Liver (tissue), 9 donors: ENCODE results near the gene SYCE3. TPM values are rescaled to one million over a fixed set of nuclear protein-coding genes. Genes with fewer than 3 reads are reported as not detected.

ENCODE experiments used
- DNase-seq: peaks from one replicate; pipeline ENCODE4 v3.0.0-alpha.2; 2017; ENCODE audit warnings: low spot score
- H3K27ac ChIP-seq, 2 donors: one replicate each; pipeline ENCODE4 v1.7.0; 2013; ENCODE audit warnings: inconsistent platforms in 2 of 2, low read length in 2 of 2, control low read depth in 1 of 2, low read depth in 1 of 2, mild to moderate bottlenecking in 1 of 2
- H3K27me3 ChIP-seq, 4 donors: one replicate each; pipeline versions ENCODE4 v1.6.1 to v1.7.0; 2013; ENCODE audit warnings: low read length in 3 of 4, inconsistent platforms in 1 of 4, mild to moderate bottlenecking in 1 of 4, moderate library complexity in 1 of 4; ENCODE audit not compliant: control insufficient read depth in 4 of 4, insufficient read depth in 4 of 4
- H3K36me3 ChIP-seq, 4 donors: one replicate each; pipeline versions ENCODE4 v1.6.1 to v1.7.0; 2013; ENCODE audit warnings: low read length in 3 of 4, mild to moderate bottlenecking in 3 of 4, low read depth in 1 of 4, moderate library complexity in 1 of 4; ENCODE audit not compliant: control insufficient read depth in 4 of 4, insufficient read depth in 3 of 4
- H3K4me1 ChIP-seq, 4 donors: one replicate each; pipeline versions ENCODE4 v1.6.1 to v1.7.0; 2013; ENCODE audit warnings: low read length in 3 of 4, mild to moderate bottlenecking in 3 of 4, moderate library complexity in 1 of 4; ENCODE audit not compliant: control insufficient read depth in 4 of 4, insufficient read depth in 4 of 4
- H3K4me3 ChIP-seq, 3 donors: one replicate each; pipeline versions ENCODE4 v1.6.1 to v1.7.0; 2013; ENCODE audit warnings: low read length in 3 of 3, control low read depth in 1 of 3, low read depth in 1 of 3, mild to moderate bottlenecking in 1 of 3
- H3K9ac ChIP-seq, 2 donors: one replicate each; pipeline ENCODE4 v1.7.0; 2013; ENCODE audit warnings: low read length in 2 of 2, mild to moderate bottlenecking in 2 of 2, moderate library complexity in 2 of 2, control low read depth in 1 of 2, low read depth in 1 of 2
- H3K9me3 ChIP-seq, 4 donors: one replicate each; pipeline versions ENCODE4 v1.6.1 to v1.7.0; 2013; ENCODE audit warnings: low read length in 3 of 4; ENCODE audit not compliant: control insufficient read depth in 4 of 4
- ATF3 ChIP-seq: IDR thresholded peaks from 2 replicates; pipeline ENCODE4 v1.6.1; 2016; ENCODE audit warnings: antibody characterized with exemption
- CTCF ChIP-seq: fragments of 150-350 bp; IDR thresholded peaks from 2 replicates; pipeline ENCODE4 v1.5.1; 2017; ENCODE audit warnings: improper control_type of control experiment, low read depth, low read length; ENCODE audit not compliant: missing input control
- EGR1 ChIP-seq, 2 donors: IDR thresholded peaks; 2 replicates each; pipeline ENCODE4 v1.6.1; 2016 to 2018; ENCODE audit warnings: antibody characterized with exemption in 2 of 2, low read depth in 2 of 2
- FOXA2 ChIP-seq: IDR thresholded peaks from 2 replicates; pipeline ENCODE4 v1.6.1; 2016; ENCODE audit warnings: antibody characterized with exemption
- HNF4A ChIP-seq, 2 donors: conservative IDR thresholded peaks; 2 replicates each; pipeline ENCODE4 v1.6.1; 2016; ENCODE audit warnings: antibody characterized with exemption in 2 of 2, mild to moderate bottlenecking in 2 of 2
- HNF4G ChIP-seq: IDR thresholded peaks from 2 replicates; pipeline ENCODE4 v1.6.1; 2016; ENCODE audit warnings: antibody characterized with exemption
- JUND ChIP-seq, 2 donors: IDR thresholded peaks; 2 replicates each; pipeline ENCODE4 v1.6.1; 2016; ENCODE audit warnings: antibody characterized with exemption in 2 of 2
- MAX ChIP-seq: IDR thresholded peaks from 2 replicates; pipeline ENCODE4 v1.6.1; 2016; ENCODE audit warnings: antibody characterized with exemption
- NR2F2 ChIP-seq: IDR thresholded peaks from 2 replicates; pipeline ENCODE4 v1.6.1; 2016; ENCODE audit warnings: antibody characterized with exemption
- RAD21 ChIP-seq, 2 donors: IDR thresholded peaks; 2 replicates each; pipeline ENCODE4 v1.6.1; 2016; ENCODE audit warnings: antibody characterized with exemption in 2 of 2, mild to moderate bottlenecking in 2 of 2
- RXRA ChIP-seq, 2 donors: IDR thresholded peaks; 2 replicates each; pipeline ENCODE4 v1.6.1; 2017 to 2018; ENCODE audit warnings: antibody characterized with exemption in 2 of 2, mild to moderate bottlenecking in 1 of 2
- SP1 ChIP-seq: IDR thresholded peaks from 2 replicates; pipeline ENCODE4 v1.6.1; 2018; ENCODE audit warnings: antibody characterized with exemption, mild to moderate bottlenecking
- TAF1 ChIP-seq: conservative IDR thresholded peaks from 2 replicates; pipeline ENCODE4 v1.6.1; 2016; ENCODE audit warnings: antibody characterized with exemption, mild to moderate bottlenecking
- ZBTB33 ChIP-seq: IDR thresholded peaks from 2 replicates; pipeline ENCODE4 v1.6.1; 2016; ENCODE audit warnings: antibody characterized with exemption
- WGBS: extraction: QIAGEN DNeasy Blood & Tissue Kit; methylation state at CpG from one replicate; pipeline ENCODE4 v1.1.7; 2013; 5-methylcytosine and 5-hydroxymethylcytosine counted together
- polyA plus RNA-seq, 2 donors: library from polyadenylated mRNA; stranded (reverse) in 1 of 2; unstranded in 1 of 2; fragments of 200-250 nt in 1 of 2; fragments of >200 nt in 1 of 2; fragmentation: Nextera tagmentation in 1 of 2; extraction: Ambion mirVana in 1 of 2; gene quantifications; one replicate each; pipeline versions ENCODE4 v1.2.1 to v1.2.3, GENCODE V29; 2013 to 2015
- total RNA-seq, 2 donors: library from RNA; depleted of rRNA; stranded (reverse); fragments of >200 nt; gene quantifications; one replicate each; pipeline ENCODE4 v1.2.3, GENCODE V29; 2014
- donor health status: healthy.
- donor health status: healthy.
- donor health status: healthy.
- donor health status: healthy.
- donor health status: healthy.

SYCE3 gene
- total and polyA plus RNA-seq, 4 donors = 0.45 to 2.2 TPM; not detected in 2

- H3K9me3 ChIP-seq = no peaks in the 10 kb centered on the region
- WGBS = 78% methylated on average over 23 of the region's 23 CpGs
- no peak overlapping the region for H3K9ac ChIP-seq
- no peak overlapping the region for H3K27ac ChIP-seq
- H3K27me3 ChIP-seq = peaks cover 0 to 10% (median 3%) of the 10 kb centered on the region in 4 donors
- peaks cover 0 to 6% (median 2%) of the 10 kb centered on the region in 4 donors for H3K4me1 ChIP-seq
- no peak for TF ChIP-seq ZBTB33
- TF ChIP-seq ATF3 = no peak
- no peak for TF ChIP-seq NR2F2
- no peak for TF ChIP-seq CTCF
- TF ChIP-seq MAX = no peak
- TF ChIP-seq HNF4A (conservative IDR thresholded peaks at IDR 0.05) = no peak
- TF ChIP-seq HNF4G = no peak
- no peak for TF ChIP-seq SP1
- TF ChIP-seq TAF1 = no peak
- no peak for TF ChIP-seq FOXA2
- no peak for TF ChIP-seq JUND (IDR thresholded peaks at IDR 0.05)
- no peak for TF ChIP-seq EGR1 (IDR thresholded peaks at IDR 0.05; ENCODE audit: low read depth in 2 of 2)
- no peaks in the 10 kb centered on the region for H3K36me3 ChIP-seq
- H3K4me3 ChIP-seq = no peak overlapping the region
- DNase-seq = no peak
These were observed 42.4 kb upstream of the SYCE3 start for GRCh38 chr22:50605002-50605612.

GRCh38 chr22:50604256-50605001, 41.7 kb upstream of the SYCE3 start:
- H3K4me3 ChIP-seq = no peak overlapping the region
- H3K27ac ChIP-seq = no peak overlapping the region
- WGBS = 47% methylated on average over 103 of the region's 103 CpGs
- TF ChIP-seq MAX = no peak
- no peak for TF ChIP-seq SP1
- no peak for TF ChIP-seq RAD21 (IDR thresholded peaks at IDR 0.05)
- no peak for TF ChIP-seq HNF4A (conservative IDR thresholded peaks at IDR 0.05)
- TF ChIP-seq EGR1 (IDR thresholded peaks at IDR 0.05; ENCODE audit: low read depth in 2 of 2) = no peak
- TF ChIP-seq RXRA (IDR thresholded peaks at IDR 0.05) = no peak
- H3K27me3 ChIP-seq = peaks cover 0 to 10% (median 3%) of the 10 kb centered on the region in 4 donors
- H3K4me1 ChIP-seq = peaks cover 0 to 7% (median 4%) of the 10 kb centered on the region in 4 donors
- no peak for DNase-seq
- H3K9me3 ChIP-seq = no peaks in the 10 kb centered on the region
- H3K9ac ChIP-seq = no peak overlapping the region
- no peaks in the 10 kb centered on the region for H3K36me3 ChIP-seq
